Calu3 (cell line): ENCODE data around the gene MMP15. TPM values are rescaled to one million over a fixed set of nuclear protein-coding genes. Genes with fewer than 3 reads are reported as not detected.

Experiments
- BruUV-seq: library from RNA; stranded (reverse); fragments of 400-500 nt; replicated peaks from 2 replicates; lab custom pipeline; 2021; lab: Mats Ljungman, UMichigan
- CTCF ChIA-PET: fragments of 300-600 bp; sonication (Branson Sonifier 250); formaldehyde crosslinking; loops from one replicate; lab custom pipeline; 2022; ENCODE audit warnings: antibody characterized with exemption; lab: Charles Lee
- DNase-seq: peaks from one replicate; pipeline ENCODE4 v3.0.0; 2022
- H3K27ac Mint-ChIP-seq: one replicate; pipeline ENCODE4 v1.8.0; 2022; ENCODE audit warnings: mixed read lengths; ENCODE audit not compliant: unreplicated experiment
- H3K27me3 Mint-ChIP-seq: one replicate; pipeline ENCODE4 v1.8.0; 2022; ENCODE audit warnings: mixed read lengths; ENCODE audit not compliant: unreplicated experiment
- H3K36me3 Mint-ChIP-seq: one replicate; pipeline ENCODE4 v1.8.0; 2022; ENCODE audit warnings: mild to moderate bottlenecking, moderate library complexity, mixed read lengths; ENCODE audit not compliant: insufficient read depth, unreplicated experiment
- H3K4me1 Mint-ChIP-seq: one replicate; pipeline ENCODE4 v1.8.0; 2022; ENCODE audit warnings: mild to moderate bottlenecking, low read depth, mixed read lengths; ENCODE audit not compliant: unreplicated experiment
- H3K4me3 Mint-ChIP-seq: one replicate; pipeline ENCODE4 v1.8.0; 2022; ENCODE audit warnings: mild to moderate bottlenecking, low read depth, moderate library complexity, mixed read lengths; ENCODE audit not compliant: unreplicated experiment
- H3K9me3 Mint-ChIP-seq: one replicate; pipeline ENCODE4 v1.8.0; 2022; ENCODE audit warnings: low read depth, mixed read lengths; ENCODE audit not compliant: unreplicated experiment
- intact Hi-C: fragments of 100-400 bp; cut with micrococcal nuclease; formaldehyde crosslinking; loops from one replicate; pipeline ENCODE4 v1.10.0; 2022; ENCODE audit not compliant: unreplicated experiment
- total RNA-seq: library from RNA; stranded (reverse); gene quantifications from 2 replicates; pipeline ENCODE4 v1.2.3, GENCODE V29; 2022
- TF ChIP-seq, protein P1 (sequence below): fragments of 200-600 bp; IDR thresholded peaks from one replicate; pipeline ENCODE4 v1.8.0; 2022; ENCODE audit warnings: antibody characterized with exemption; ENCODE audit not compliant: unreplicated experiment

MMP15 gene
- total RNA-seq, 1 experiment from 2014 or later = 81.4 TPM

DNA sequence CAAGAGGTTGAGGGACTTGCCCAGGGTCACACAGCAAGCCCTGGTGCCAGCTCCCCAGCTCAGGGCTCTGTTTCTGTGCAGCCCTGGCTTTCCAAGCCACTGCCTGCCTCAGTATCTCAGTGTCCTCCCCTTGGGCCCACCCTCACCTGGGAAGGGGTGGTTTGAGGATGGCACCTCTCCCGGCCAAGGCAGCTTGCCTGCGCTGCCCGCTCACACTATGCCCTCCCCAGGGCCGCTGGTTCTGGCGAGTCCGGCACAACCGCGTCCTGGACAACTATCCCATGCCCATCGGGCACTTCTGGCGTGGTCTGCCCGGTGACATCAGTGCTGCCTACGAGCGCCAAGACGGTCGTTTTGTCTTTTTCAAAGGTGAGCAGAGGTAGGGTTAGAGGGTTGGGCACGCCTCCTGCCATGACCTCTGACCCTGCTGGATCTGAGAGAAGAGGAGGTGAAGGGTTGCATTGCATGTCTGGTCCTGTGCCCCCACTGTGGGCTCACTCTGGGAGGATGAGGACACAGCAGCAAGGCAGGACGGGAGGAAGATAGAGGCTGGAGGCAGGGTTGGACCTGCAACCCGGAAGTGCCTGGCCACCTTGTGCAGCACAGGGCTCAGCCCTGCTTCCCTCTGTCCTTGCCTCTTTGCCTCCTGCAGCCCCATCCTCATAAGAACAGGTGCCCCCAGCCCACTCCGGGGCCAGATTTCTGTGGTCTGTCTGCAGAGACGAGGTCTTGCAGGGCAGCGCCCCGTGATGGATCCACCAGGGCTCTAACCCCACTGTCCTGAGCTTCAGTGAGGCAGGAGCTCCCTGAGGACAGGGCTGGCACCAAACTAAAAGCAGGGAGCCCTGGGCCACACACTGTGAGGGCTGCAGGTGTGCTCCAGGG is 16.7 kb downstream of the MMP15 start:
- Mint-ChIP-seq H3K27me3 (no peaks in the 10 kb centered on the region), H3K9me3 (no peaks in the 10 kb centered on the region), H3K4me3 (no peak overlapping the region), H3K36me3 (peaks cover 16% of the 10 kb centered on the region), H3K4me1 (no peaks in the 10 kb centered on the region), H3K27ac (no peak overlapping the region)
- BruUV-seq = no TSS peak
- TF ChIP-seq, protein P1, sequence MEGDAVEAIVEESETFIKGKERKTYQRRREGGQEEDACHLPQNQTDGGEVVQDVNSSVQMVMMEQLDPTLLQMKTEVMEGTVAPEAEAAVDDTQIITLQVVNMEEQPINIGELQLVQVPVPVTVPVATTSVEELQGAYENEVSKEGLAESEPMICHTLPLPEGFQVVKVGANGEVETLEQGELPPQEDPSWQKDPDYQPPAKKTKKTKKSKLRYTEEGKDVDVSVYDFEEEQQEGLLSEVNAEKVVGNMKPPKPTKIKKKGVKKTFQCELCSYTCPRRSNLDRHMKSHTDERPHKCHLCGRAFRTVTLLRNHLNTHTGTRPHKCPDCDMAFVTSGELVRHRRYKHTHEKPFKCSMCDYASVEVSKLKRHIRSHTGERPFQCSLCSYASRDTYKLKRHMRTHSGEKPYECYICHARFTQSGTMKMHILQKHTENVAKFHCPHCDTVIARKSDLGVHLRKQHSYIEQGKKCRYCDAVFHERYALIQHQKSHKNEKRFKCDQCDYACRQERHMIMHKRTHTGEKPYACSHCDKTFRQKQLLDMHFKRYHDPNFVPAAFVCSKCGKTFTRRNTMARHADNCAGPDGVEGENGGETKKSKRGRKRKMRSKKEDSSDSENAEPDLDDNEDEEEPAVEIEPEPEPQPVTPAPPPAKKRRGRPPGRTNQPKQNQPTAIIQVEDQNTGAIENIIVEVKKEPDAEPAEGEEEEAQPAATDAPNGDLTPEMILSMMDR = no peak
- CTCF ChIA-PET = no interaction called here
- DNase-seq = no peak
- intact Hi-C loops = no loop called here

DNA sequence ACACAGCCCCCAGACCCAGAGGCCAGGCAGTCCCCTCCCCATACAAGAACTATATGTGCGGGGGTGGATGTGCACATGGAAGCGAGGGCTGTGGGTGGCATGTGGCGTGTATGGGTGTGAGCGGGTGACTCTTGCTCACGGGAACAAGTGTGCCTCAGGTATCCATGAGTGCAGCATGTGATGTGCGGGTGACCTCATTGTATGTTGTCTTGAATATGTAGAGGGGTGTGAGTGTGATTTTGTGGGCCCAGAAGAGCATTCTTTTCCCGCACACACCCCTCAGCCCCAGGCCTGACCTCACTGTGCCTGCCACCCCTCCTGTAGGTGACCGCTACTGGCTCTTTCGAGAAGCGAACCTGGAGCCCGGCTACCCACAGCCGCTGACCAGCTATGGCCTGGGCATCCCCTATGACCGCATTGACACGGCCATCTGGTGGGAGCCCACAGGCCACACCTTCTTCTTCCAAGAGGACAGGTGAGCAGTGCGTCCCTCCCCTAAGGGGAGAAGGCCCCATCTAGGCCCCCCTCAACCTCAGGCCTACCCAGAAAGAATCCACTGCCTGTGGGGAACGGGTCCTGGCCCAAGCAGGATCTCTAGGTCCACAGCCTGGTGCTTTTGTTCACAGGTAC is 17.4 kb downstream of the MMP15 start:
- TF ChIP-seq, protein P1 = no peak
- CTCF ChIA-PET = no interaction called here
- no peak overlapping the region for H3K4me3 Mint-ChIP-seq
- intact Hi-C loops = no loop called here
- BruUV-seq = no TSS peak
- H3K36me3 Mint-ChIP-seq = peaks cover 13% of the 10 kb centered on the region
- no peaks in the 10 kb centered on the region for H3K4me1 Mint-ChIP-seq
- no peak for DNase-seq
- H3K27me3 Mint-ChIP-seq = no peaks in the 10 kb centered on the region
- no peak overlapping the region for H3K27ac Mint-ChIP-seq
- no peaks in the 10 kb centered on the region for H3K9me3 Mint-ChIP-seq

DNA sequence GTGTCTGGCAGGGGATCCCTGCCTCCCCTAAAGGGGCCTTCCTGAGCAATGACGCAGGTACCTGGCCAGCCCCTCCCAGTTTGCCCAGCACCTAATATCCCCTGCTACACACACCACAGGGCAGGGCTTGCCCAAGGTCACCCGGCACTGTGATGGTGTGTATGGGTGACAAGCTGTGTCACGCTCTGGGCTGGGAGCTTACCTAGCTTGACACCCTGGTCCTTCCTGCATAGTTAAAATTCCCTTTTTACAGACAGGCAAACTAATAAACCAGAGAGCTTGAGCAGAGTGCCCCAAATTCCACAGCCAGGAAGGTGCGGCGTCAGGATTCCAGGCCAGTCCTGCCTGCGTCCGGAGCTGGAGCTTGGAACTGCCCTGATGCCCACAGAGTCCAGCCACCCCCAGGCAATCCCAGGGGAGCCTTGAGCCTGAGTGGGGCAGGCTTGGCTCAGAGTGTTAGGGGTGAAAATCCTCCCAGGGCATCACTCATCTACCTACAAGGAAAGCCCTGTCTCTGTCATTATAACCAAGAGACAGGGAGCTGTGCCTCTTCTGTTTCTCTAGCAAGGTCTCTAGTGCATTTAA is 18.1 kb downstream of the MMP15 start:
- TF ChIP-seq, protein P1 = no peak
- Mint-ChIP-seq H3K4me3 (no peak overlapping the region), H3K36me3 (peaks cover 7% of the 10 kb centered on the region), H3K4me1 (no peaks in the 10 kb centered on the region), H3K27ac (no peak overlapping the region), H3K27me3 (no peaks in the 10 kb centered on the region), H3K9me3 (no peaks in the 10 kb centered on the region)
- intact Hi-C loops = no loop called here
- CTCF ChIA-PET = interaction anchor here (0.6 kb wide), 1 partner anchor 19 kb away, joined by 4 read pairs; no protein-coding TSS in a partner anchor
- no peak for DNase-seq
- BruUV-seq = no TSS peak

DNA sequence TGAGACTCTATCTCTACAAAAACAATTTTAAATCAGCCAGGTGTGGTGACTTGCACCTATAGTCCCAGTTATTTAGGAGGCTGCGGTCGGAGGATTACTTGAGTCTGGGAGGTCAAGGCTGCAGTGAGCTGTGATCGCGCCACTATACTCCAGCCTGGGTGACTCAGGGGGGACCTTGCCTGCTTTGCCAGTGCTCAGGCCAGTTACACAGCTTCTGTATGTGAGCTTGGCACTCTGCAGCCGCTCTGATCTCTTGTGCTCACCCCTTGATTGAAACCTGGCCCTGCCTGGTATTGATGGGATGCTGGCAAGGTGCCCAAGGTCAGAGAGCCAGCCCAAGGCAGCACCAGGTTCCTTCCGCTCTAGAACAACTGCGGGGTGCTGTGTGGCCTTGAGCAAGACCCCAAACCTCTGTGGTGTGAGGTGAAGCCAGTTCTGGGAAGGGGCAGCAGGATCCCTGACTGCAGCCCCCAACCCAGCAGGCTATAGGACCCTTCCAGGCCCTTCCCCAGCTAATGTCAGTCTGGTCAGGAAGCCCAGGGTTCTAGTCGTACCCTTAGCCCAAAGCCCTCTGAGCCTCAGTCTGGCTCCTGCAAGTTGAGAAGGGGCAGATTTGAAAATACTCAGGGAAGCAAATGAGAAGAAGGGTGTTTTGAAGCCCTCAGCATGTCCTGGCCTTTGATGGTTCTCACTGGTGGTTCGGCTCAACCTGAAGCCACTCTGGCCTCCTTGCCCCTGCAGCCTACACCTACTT is 18.9 kb downstream of the MMP15 start:
- CTCF ChIA-PET = interaction anchor here (0.6 kb wide), 1 partner anchor 20 kb away, joined by 4 read pairs; no protein-coding TSS in a partner anchor
- Mint-ChIP-seq H3K36me3 (peaks cover 6% of the 10 kb centered on the region), H3K4me1 (no peaks in the 10 kb centered on the region), H3K9me3 (no peaks in the 10 kb centered on the region), H3K27ac (no peak overlapping the region), H3K4me3 (no peak overlapping the region), H3K27me3 (no peaks in the 10 kb centered on the region)
- no TSS peak for BruUV-seq
- DNase-seq = no peak
- intact Hi-C loops = no loop called here
- TF ChIP-seq, protein P1 = no peak
